ENCODE measurements around the gene TRIM74. TPM values are rescaled to one million over a fixed set of nuclear protein-coding genes. Genes with fewer than 3 reads are reported as not detected.
"Not testable (repeated sequence)": the region's sequence is repeated elsewhere in the genome, so short reads cannot be mapped to it uniquely, and the experiment has no call there.

TRIM74 gene
- total and polyA plus RNA-seq, 2 experiments from 2014 or later = not detected

- H3K27me3 Mint-ChIP-seq (ENCODE audit: insufficient read depth, low read depth, poor library complexity); H2AFZ ChIP-seq; H3K4me3 Mint-ChIP-seq; H3K27me3 ChIP-seq (ENCODE audit: insufficient read depth); H3K9me3 Mint-ChIP-seq; H3K36me3 ChIP-seq (ENCODE audit: insufficient read depth); H3K4me1 Mint-ChIP-seq; H4K20me1 ChIP-seq (replicated peaks; ENCODE audit: insufficient read depth); H3F3A ChIP-seq (replicated peaks; ENCODE audit: low read depth); H3K4me3 ChIP-seq; H3K4me2 ChIP-seq; H3K9me2 ChIP-seq (ENCODE audit: insufficient read depth); H3K4me1 ChIP-seq (ENCODE audit: insufficient read depth): not testable (repeated sequence)
- DNase-seq (ENCODE audit: low spot score) (peak; percentile 66), ATAC-seq (peak; percentile 96)
- Mint-ChIP-seq H3K36me3 (ENCODE audit: low read depth) (peaks cover 40% of the 10 kb centered on the region), H3K27ac (peak overlapping the region; percentile 82)
- H3K79me2 ChIP-seq (replicated peaks; ENCODE audit: insufficient read depth) = peaks cover 33% of the 10 kb centered on the region
- peak overlapping the region; percentile 64 for H3K27ac ChIP-seq (ENCODE audit: low read depth)
- TF ChIP-seq CREB1 (CRISPR knock-in tag; IDR thresholded peaks at IDR 0.05; ENCODE audit: low read depth) (peak; percentile 5; the same call in 1 of the 2 replicates), CTCF (conservative IDR thresholded peaks at IDR 0.05; ENCODE audit: low read depth in 2 of 2) (peak; percentile 70 to 88)
Measured at GRCh38 chr7:72914756-72915525, 54.3 kb downstream of the TRIM74 start.

GRCh38 chr7:72913750-72914149, 55.5 kb downstream of the TRIM74 start:
- H3K4me3 ChIP-seq; H3K27me3 Mint-ChIP-seq (ENCODE audit: insufficient read depth, low read depth, poor library complexity); H3K36me3 ChIP-seq (ENCODE audit: insufficient read depth); H3F3A ChIP-seq (replicated peaks; ENCODE audit: low read depth); H3K27ac ChIP-seq (ENCODE audit: low read depth); H3K4me2 ChIP-seq; H3K27me3 ChIP-seq (ENCODE audit: insufficient read depth); H4K20me1 ChIP-seq (replicated peaks; ENCODE audit: insufficient read depth); H3K4me3 Mint-ChIP-seq; H3K4me1 ChIP-seq (ENCODE audit: insufficient read depth); ATAC-seq; H3K9me3 Mint-ChIP-seq; DNase-seq (ENCODE audit: low spot score); H3K9me2 ChIP-seq (ENCODE audit: insufficient read depth); H2AFZ ChIP-seq: not testable (repeated sequence)
- Mint-ChIP-seq H3K4me1 (peaks cover 14% of the 10 kb centered on the region), H3K36me3 (ENCODE audit: low read depth) (peaks cover 45% of the 10 kb centered on the region), H3K27ac (peak overlapping the region; percentile 82)
- peaks cover 37% of the 10 kb centered on the region for H3K79me2 ChIP-seq (replicated peaks; ENCODE audit: insufficient read depth)

- peaks cover 40% of the 10 kb centered on the region for H3K79me2 ChIP-seq (replicated peaks; ENCODE audit: insufficient read depth)
- H3F3A ChIP-seq (replicated peaks; ENCODE audit: low read depth); ATAC-seq; H3K4me3 ChIP-seq; H3K36me3 ChIP-seq (ENCODE audit: insufficient read depth); H2AFZ ChIP-seq; H4K20me1 ChIP-seq (replicated peaks; ENCODE audit: insufficient read depth); H3K27me3 ChIP-seq (ENCODE audit: insufficient read depth); H3K4me3 Mint-ChIP-seq; H3K27me3 Mint-ChIP-seq (ENCODE audit: insufficient read depth, low read depth, poor library complexity); H3K9me2 ChIP-seq (ENCODE audit: insufficient read depth); DNase-seq (ENCODE audit: low spot score); H3K4me2 ChIP-seq; H3K27ac ChIP-seq (ENCODE audit: low read depth); H3K27ac Mint-ChIP-seq; H3K4me1 ChIP-seq (ENCODE audit: insufficient read depth); H3K9me3 Mint-ChIP-seq: not testable (repeated sequence)
- peaks cover 54% of the 10 kb centered on the region for H3K36me3 Mint-ChIP-seq (ENCODE audit: low read depth)
- peaks cover 28% of the 10 kb centered on the region for H3K4me1 Mint-ChIP-seq
Measured at GRCh38 chr7:72911395-72911794, 57.9 kb downstream of the TRIM74 start.

Small RNA genes lying within 50 kb of the gene (small RNA-seq; reads per million reads assigned to genes)
- gene RF00019 (ENCODE audit: low replicate concordance) = not detected

Other genes starting within 250 kb of the TRIM74 start
- gene TYW1B, start 141.3 kb downstream of the TRIM74 start, total RNA-seq (2014; rRNA removed; shearing (Covaris generic)) = 2.8 and 4.6 TPM in 2 replicates
- gene TYW1B, start 141.3 kb downstream of the TRIM74 start, polyA plus RNA-seq (2016; fragmentation: Nextera tagmentation; extraction: Ambion mirVana) = 5.6 and 6.2 TPM in 2 replicates
- 37.1 and 39.8 TPM in 2 replicates for gene POM121, start 44.4 kb downstream of the TRIM74 start, total RNA-seq (2014; rRNA removed; shearing (Covaris generic))
- gene POM121, start 44.4 kb downstream of the TRIM74 start, polyA plus RNA-seq (2016; fragmentation: Nextera tagmentation; extraction: Ambion mirVana) = 24.1 and 24.5 TPM in 2 replicates
- not detected in 2 replicates for gene SPDYE8, start 60.3 kb upstream of the TRIM74 start, total RNA-seq (2014; rRNA removed; shearing (Covaris generic))
- gene SPDYE8, start 60.3 kb upstream of the TRIM74 start, polyA plus RNA-seq (2016; fragmentation: Nextera tagmentation; extraction: Ambion mirVana) = 0.14 and 0.34 TPM in 2 replicates
- not detected in 2 replicates for gene SPDYE11, start 88.4 kb upstream of the TRIM74 start, total RNA-seq (2014; rRNA removed; shearing (Covaris generic))
- 0.92 and 1.4 TPM in 2 replicates for gene SPDYE11, start 88.4 kb upstream of the TRIM74 start, polyA plus RNA-seq (2016; fragmentation: Nextera tagmentation; extraction: Ambion mirVana)
- not detected in 2 replicates for gene SPDYE9, start 116.6 kb upstream of the TRIM74 start, total RNA-seq (2014; rRNA removed; shearing (Covaris generic))
- 0.78 and 1.1 TPM in 2 replicates for gene SPDYE9, start 116.6 kb upstream of the TRIM74 start, polyA plus RNA-seq (2016; fragmentation: Nextera tagmentation; extraction: Ambion mirVana)

Data from GM23338 (cell line).